ENCODE data around the gene NRG2. TPM values are rescaled to one million over a fixed set of nuclear protein-coding genes. Genes with fewer than 3 reads are reported as not detected.

NRG2 gene
- total RNA-seq = under 0.01 TPM in 1 of 2 replicates, not detected in the other

DNA sequence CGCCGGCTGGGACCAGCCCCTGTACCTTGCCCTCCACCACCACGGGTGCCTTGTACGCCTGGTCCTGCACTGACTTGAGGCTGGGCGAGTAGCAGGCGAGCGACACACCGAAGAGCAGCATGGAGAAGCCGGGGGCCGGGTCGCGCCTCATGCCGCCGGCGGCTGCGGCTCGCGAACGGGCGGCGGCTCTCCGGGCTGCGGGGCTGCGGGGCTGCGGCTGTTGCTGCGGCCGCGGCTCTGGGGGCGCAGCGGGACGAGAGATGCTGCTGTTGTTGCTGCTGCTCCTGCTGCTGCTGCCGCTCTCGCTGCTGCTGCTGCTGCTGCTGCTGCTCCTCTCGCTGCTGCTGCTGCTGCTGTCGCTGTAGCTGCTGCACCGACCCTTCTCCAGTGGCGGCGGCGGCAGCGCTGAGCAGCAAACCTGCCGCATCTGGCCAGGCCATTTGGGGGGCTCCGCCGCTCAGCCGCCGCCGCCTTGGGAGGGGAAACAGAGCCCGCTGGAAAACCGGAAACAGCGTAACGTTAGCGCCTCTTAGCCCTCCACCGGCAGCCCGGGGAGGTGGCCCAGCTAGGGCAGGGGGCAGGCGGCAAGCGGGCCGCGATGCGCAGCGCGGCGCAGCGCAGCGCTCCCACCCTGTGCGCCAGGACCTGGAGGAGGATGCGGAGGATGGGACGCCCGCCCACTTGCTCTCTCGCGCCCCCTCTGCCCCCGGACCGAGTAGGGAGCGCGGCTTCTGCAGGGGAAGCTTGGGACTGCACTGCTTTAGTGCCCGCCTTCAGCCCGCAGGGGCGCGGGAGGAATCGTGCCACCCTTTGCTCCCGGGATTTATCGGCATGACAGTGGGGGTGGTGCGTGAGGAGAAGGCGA is at the start of gene NRG2:
TSS of gene NRG2 (minus strand) at position 657 of the 865 bp plus-strand sequence.

Other genes with a start within 250 kb of the NRG2 start
- gene PSD2, start 247.5 kb downstream of the NRG2 start, total RNA-seq = not detected in 2 replicates
- 4.8 and 7.8 TPM in 2 replicates for gene PURA, start 70.8 kb upstream of the NRG2 start, total RNA-seq
- gene IGIP, start 82.6 kb upstream of the NRG2 start, total RNA-seq = 2.1 and 5.0 TPM in 2 replicates
- 6.0 and 23.4 TPM in 2 replicates for gene CYSTM1, start 131.9 kb upstream of the NRG2 start, total RNA-seq